Inflammatory macrophage treated with lipopolysaccharide for 4 hours (primary cell): ENCODE data around the gene SVIL.
A peak's percentile ranks its signal among the peaks of the same experiment; 100 is the strongest.

Experiments
- DNase-seq: peaks from one replicate; pipeline ENCODE4 v3.0.0-alpha.2; 2020

The SVIL gene, protein sequence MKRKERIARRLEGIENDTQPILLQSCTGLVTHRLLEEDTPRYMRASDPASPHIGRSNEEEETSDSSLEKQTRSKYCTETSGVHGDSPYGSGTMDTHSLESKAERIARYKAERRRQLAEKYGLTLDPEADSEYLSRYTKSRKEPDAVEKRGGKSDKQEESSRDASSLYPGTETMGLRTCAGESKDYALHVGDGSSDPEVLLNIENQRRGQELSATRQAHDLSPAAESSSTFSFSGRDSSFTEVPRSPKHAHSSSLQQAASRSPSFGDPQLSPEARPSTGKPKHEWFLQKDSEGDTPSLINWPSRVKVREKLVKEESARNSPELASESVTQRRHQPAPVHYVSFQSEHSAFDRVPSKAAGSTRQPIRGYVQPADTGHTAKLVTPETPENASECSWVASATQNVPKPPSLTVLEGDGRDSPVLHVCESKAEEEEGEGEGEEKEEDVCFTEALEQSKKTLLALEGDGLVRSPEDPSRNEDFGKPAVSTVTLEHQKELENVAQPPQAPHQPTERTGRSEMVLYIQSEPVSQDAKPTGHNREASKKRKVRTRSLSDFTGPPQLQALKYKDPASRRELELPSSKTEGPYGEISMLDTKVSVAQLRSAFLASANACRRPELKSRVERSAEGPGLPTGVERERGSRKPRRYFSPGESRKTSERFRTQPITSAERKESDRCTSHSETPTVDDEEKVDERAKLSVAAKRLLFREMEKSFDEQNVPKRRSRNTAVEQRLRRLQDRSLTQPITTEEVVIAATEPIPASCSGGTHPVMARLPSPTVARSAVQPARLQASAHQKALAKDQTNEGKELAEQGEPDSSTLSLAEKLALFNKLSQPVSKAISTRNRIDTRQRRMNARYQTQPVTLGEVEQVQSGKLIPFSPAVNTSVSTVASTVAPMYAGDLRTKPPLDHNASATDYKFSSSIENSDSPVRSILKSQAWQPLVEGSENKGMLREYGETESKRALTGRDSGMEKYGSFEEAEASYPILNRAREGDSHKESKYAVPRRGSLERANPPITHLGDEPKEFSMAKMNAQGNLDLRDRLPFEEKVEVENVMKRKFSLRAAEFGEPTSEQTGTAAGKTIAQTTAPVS (N-terminal part only)

DNA sequence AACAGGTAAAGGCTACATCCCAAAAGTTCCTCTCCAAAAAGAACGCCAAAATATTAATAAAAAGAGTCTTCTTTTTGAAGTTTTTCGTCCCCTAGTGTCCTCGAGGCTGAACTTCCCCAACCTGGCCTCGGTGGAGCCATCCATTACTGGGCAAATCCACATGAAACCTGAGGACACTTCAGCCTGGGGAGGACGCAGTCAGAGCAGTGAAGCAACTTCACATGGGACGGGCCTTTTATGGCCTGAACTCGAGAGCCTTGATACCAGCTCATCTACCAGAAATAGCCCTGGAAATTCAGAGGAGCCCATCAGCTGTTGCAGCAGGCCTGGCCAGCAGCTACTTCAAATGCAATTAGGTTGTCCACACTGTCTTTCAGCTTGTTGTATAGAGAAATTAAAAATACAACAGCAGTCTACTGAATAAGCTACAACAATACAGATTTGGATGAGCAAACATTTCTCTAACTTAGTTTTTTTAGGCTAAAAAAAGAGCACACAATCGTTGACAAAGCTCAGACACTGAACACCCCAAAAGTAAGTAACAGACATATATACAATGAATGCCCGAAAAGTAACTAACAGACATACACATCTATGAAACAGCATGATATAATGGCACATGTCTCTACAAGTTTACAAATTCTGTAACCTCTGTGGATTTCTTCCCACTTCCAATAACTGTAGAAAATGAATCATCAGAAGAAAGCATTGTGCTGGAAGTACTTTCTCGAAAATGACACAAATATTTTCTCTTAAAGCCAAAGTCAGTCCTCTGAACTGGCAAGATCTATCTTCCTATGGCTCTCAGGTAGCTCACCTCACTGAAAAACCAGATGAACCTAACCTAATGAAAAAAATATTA, at the start of gene SVIL:
Gene SVIL (minus strand): TSS at position 208 of the 862 bp plus-strand sequence. CDS start 79,913 bp downstream, outside the sequence.
- DNase-seq, result peak; percentile 80

- DNase-seq, result peak; percentile 97
These were observed 47.1 kb upstream of the SVIL start for GRCh38 chr10:29681676-29682448.

- DNase-seq, result no peak
These were observed 45.3 kb upstream of the SVIL start for GRCh38 chr10:29680091-29680490.

- no peak for DNase-seq
These were observed 42.0 kb upstream of the SVIL start for GRCh38 chr10:29676732-29677131.

DNA sequence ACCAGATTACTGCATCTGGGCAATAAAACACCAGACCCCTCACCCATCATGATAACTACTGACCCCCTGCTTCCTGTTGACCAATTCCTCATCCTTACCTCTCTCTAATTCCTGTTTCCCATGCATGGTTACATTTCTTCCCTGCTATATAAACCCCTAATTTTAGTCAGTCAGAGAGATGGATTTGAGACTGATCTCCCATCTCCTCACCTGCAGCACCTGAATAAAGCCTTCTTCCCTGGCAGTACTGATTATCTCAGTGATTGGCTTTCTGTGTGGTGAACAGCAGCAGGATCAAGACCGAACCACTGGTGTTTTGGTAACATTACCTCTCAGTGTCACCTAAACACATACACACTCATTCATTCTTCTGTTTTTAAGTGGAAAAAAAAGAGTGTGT, 41.2 kb upstream of the SVIL start:
- no peak for DNase-seq

DNA sequence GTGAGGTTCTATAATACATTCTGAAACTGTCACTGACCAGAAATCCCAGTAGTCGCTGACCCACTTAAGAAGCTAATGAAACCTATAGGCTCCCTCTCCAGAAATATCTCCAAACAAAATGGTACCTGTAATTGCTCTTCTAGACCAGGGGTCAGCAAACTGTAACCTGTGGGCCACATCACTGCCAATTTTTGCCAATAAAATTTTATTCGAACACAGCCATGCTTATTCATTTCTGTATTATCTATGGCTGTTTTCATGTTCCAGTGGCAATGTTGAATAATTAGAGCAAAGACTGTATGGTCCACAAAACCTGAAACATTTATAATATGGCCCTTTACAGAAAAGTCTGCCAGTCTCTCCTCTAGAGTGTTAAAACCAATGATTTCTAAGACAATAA, 37.2 kb upstream of the SVIL start:
- DNase-seq, result no peak

DNA sequence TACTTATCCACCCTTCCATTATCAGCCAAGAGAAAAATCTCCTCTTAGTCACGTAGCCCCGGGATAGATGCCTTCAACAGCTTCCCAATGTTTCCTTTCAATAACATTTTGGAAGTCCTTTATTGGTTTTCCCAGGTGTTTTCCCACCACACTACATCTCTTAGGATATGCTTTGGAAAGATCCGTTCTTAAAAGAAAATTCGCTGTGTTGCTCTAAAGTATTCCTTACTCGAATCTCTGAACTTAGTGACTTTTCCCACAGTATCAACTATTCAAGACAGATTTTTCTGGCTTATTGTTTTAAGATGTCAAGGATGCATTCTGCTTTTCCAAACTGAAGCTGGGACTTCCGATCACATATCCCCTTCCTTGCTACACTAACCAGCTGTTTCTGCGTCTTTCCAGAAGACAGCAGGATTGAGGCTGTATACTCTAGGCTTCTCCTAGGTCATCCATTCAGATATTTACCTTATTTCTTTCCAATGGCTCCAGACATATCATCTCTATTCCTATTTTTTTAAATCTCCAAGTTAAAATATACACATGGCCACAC, 36.5 kb upstream of the SVIL start:
- no peak for DNase-seq

GRCh38 chr10:29670761-29671160, 36.0 kb upstream of the SVIL start:
- no peak for DNase-seq

DNA sequence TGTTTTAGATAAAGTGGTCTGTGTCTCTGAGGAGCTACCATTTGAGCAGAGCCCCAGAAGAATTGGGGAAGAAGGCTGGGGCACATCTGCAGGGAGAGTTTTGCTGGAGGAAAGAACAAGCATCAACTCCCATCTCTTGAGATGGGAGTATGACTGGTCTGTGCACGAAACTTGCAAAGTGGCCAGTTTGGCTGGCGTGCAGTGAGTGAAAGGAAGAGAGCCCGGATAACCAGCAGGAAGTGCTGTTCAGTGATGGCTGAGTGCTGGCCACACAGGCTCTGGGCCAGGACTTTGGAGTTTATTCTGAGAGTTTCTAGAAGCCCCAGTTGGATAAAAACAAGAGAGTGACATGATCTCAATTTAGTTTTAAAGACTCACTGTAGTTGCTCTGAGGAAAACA, 34.4 kb upstream of the SVIL start:
- no peak for DNase-seq

- DNase-seq, result no peak
These were observed 33.9 kb upstream of the SVIL start for GRCh38 chr10:29668628-29669027.

GRCh38 chr10:29667191-29667590, 32.4 kb upstream of the SVIL start:
- DNase-seq, result no peak

DNA sequence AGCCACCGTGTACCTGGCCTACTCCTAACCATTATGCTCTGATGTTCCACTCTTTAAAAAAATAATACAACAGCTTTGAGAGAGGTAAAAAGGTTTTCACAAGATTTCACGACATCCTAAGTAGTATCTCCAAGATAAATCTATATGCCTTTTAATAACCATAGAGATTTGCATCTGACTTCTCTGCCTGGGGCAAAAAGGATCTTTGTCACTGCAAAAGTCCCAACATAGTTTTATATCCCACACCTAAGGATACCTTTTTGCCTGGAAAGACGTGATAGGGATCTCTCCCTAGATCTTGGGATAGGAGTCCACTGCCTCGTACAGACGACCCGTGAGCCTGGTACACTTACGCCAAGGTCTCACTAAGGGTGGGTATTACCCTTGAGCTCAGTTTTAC, 31.4 kb upstream of the SVIL start:
- DNase-seq, result no peak

DNA sequence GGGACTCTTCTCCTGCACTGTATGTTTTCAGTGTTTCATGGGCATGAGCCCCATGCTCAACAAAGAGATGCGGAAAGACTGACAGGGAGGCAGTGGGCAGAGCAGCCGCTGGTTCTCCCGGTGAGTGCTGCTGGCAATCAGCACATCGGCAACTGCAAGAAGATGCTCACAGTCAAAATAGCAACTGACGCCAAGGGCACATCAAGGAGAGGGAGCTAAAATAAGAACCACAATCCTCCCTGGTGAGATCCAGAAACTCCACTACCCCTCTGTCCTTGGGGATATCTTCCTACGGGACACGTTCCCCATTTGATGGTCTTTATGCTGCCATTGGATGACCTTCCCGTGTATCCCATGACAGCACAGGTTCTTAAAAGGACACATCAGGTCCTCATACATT, 28.9 kb upstream of the SVIL start:
- DNase-seq, result no peak

DNA sequence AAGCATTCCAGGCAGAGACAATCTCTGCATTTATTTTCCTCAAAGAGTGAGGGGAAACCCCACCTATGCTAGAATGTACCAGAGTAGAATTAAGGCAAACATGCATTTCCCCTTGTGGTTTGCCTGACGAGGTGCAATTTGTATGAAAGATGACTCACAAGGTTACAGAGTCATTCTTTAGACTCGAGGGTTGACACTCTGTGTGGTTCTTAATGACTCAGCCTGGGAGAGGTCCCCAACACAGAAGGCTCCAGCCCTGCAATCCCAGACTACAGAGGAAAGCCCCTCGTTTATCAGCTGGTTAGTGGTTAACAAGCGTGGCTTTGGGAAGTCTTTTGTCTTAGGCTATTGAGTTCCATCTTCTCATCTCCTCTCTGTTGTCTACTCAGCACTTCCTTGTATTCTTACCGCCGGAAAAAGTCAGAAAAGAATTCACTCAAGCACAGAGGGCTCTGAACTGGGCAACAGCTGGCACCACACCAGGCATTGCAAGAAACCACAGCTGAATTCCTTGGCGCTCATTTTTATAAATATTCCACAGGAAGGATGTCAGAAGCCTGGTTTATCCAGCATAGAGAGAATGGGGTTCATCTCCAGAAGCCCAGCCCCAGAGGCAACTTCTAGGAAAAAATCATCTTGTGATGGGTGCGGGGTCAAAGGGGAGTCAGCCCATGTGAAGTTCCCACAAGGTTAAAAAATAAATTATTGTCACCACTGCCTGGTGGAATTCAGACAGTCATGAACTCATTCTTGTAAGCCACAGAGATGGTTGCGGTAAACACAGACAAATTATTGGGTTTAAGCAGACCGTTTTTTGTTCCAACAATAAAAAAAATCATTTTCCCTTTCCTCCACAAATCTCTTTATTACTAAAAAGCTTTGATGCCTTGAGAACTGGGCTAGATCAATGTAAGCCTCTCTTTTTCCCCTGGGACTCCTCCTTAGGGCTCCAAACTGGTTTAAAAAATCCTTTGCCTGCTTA, 24.5 kb upstream of the SVIL start:
- peak; percentile 99 for DNase-seq

GRCh38 chr10:29657719-29658274, 23.0 kb upstream of the SVIL start:
- no peak for DNase-seq

DNA sequence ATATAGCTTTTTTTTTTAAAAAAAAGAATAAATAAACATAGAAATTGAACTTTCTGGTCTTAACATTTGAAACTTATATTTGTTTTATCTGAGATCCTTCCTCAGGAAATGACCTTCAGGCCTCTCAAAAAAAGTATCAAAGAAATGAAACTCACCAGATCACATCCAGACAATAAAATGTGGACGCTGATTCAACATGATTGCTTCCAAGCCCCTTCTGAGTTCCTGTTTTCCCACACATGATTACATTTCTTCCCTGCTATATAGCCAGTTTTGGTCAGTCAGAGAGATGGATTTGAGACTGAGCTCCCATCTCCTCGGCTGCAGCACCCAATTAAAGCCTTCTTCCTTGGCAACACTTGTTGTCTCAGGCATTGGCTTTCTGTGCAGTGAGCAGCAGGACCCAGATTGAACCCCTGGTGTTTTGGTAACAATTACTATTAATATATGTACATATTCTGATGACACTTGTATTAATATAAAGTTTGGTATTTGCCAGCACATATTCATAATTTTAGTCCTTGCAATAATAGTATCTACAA, 21.8 kb upstream of the SVIL start:
- DNase-seq, result peak; percentile 17

DNA sequence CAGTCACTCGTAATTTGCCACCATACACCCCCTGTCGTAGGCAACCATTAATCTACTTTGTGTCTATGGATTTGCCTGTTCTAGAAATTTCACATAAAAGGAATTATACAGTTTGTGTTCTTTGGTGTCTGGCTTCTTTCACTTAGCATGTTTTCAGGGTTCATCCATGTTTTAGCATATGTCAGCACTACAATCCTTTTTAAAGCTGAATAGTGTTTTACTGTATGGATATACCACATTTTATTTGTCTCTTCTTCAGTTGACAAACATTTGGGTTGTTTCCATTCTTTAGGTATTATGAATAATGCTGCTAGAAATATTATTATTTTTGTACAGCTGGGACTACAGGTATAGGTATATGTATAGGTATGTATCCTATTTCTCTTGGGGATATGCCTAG, 17.4 kb upstream of the SVIL start:
- DNase-seq, result no peak

DNA sequence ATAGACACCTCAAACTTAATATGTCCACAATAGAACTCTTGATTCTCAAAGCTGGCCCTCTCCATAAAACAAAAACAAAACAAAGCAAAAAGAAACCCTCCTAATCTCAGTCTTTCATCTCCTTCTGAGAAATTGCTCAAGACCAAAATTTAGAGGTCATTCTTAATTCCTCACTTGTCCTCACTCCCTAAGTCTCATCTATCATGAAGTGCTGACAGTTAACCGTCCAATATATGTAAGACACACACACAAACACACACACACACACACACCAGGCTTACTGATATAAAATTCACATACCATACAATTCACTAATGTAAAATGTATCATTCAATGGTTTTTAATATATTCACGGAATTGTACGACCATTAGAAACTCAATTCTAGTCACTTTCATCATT, 17.0 kb upstream of the SVIL start:
- DNase-seq, result no peak

DNA sequence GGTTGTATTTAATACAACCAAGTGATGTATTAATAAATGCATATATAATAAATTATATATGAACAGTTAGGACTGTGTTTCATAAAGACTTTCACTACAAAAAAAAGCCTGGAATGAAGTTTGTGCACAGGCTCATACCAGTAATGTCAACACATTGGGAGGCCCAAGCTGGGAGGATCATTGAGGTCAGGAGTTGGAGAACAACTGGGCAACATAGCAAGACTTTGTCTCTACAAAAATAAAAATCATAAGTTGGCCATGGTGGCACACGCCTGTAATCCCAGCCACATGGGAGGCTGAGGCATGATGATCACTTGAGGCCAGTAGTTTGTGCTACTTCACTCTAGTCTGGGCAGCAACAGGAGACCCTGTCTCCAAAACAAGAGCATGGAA, 15.8 kb upstream of the SVIL start:
- no peak for DNase-seq
